Activated CD8-positive, alpha-beta memory T cell treated with anti-CD3 and anti-CD28 coated beads, Interleukin-2, amount 50 U/mL, for 1 hour (primary cell): ENCODE results near the gene CYB561D1.

Experiments
- DNase-seq: peaks from one replicate; pipeline ENCODE4 v3.0.0-alpha.2; 2020; ENCODE audit errors: extremely low read depth

CYB561D1 gene

GRCh38 chr1:109547463-109548320 is 53.8 kb downstream of the CYB561D1 start:
- DNase-seq = no peak

GRCh38 chr1:109548321-109549267 is 54.7 kb downstream of the CYB561D1 start, which contains the start of gene GNAI3:
Gene GNAI3 (plus strand): TSS chr1:109548615. CDS start chr1:109548721, 106 bp downstream.
- peak; percentile 87 for DNase-seq
